8988T (cell line): ENCODE results near the gene EPHA2.
"Not testable (repeated sequence)": the region's sequence is repeated elsewhere in the genome, so short reads cannot be mapped to it uniquely, and the experiment has no call there.

Experiments used
- DNase-seq: peaks from one replicate; pipeline ENCODE4 v3.0.0; 2011

EPHA2 gene

DNA sequence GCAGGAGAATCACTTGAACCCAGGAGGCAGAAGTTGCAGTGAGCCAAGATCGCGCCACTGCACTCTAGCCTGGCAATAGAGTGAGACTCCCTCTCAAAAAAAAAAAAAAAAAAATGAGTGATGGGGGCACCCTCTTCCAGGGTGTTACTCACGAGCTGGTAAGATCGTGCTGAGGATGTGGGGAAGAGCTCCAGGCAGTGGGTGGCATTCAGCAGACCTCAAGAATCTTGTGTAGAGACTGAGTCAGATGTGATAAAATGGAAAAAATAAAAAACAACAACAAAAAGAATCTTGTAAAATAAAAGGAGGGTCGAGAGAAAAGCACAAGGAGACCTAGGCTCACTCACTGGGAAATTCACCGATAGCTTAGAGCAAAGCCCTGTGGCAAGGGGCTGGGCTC lies 38.5 kb downstream of the EPHA2 start:
- no peak for DNase-seq

DNA sequence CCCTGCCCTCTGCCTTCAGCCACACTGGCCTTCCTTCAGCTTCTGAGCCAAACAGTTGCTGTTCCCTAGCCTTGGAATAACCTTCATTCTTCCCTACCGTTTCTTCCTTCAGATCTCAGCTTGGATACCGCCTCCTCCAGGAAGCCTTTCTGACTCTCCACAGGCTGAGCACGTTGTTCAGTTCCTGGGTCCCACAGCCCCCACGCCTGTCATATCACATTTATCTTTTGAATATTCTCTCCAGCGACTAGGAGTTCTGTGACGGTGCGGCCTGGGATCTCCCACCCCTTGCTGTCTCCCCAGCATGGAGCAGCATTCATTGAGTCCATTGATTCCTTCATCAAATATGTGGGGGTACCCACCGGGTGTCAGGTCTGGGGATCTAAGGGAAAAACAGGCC lies 39.2 kb downstream of the EPHA2 start:
- DNase-seq: peak; percentile 3

DNA sequence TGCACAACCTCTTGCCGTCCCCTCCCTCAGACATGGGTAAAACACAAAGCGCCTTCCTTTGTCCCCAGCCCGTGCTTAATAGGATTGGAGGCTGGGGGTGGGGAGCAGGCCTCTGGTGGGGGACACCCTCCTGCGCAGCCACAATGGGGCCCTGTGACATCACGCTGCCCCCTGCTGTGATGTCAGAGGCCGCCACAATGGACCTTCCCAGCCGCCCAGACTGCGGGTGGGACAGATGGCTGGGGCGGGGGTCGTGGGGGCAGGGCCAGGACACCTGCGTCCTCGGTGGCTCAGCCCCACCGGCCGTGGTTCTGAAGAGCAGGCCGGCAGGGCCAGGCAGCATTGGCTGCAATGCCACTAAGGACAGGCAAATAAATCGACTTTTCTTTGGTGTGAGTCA lies 39.9 kb downstream of the EPHA2 start:
- no peak for DNase-seq

DNA sequence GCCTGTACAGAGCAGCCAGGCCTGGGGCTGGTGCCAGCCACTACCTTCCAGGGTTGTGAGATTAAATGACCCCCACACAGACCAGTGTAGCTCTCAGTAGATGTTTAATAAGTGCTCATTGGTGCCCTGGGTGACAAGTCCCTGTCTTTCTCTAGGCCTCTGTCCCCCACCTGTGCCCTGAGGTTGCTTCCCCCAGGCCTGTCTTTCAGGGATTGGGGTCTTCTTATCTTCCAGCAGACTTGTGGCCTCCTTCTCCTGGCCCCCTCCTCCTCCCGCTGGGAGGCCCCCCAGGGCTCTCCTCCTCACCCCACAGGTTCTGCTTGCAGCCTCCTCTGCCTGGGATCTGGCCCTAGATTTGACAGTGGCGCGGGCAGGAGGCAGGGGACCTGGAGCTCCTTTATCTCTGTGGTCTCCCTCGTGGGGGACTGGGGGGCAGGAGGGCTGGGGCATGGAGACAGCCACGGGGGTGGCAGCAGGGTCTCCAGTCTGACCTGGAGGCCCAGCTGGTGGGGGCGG lies 40.3 kb downstream of the EPHA2 start:
- DNase-seq: peak; percentile 6

DNA sequence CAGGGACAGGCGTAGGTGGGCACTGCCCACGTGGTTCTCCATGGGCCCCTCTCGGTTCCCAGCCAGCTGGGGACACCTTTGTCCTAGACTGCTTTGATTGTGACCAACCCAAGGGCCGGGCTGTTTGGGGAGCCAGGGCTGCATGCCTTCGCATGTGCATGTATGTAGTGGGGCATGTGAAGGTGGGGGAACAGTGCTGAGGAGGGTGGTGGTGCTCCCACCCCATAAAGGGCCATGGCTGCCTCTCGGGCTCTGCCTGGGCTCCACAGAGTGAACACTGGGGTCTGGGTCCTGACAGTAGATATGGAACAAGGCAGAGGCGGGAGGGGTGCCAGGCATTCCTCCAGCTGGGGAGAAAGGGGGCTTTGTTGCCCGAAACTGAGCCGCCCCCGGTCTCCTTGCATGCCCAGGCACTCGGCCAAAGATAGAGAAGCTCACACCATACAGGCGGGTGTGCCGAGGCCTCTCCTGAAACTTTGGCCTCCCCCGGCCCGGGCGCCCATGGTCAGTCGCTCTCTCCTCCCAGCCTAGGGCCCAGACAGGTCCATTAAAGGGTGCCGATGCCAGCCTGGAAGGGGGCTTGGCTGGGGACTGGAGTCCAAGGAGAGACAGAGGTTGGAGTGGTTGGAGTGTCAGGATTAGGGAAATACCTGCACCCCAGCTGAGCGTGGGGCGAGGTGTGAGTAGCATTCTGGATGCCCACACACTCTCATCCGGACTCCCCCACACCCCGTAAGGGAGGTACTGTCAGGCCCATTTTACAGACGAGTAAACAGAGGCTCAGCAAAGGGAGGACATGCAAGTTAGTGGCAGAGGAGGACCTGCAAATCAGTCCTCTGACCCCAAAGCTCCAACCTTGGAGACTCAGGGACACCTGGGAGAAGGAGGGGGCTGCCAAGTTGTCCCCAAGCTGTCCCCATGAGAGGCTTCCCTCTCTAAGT lies 41.1 kb downstream of the EPHA2 start:
- DNase-seq: no peak

DNA sequence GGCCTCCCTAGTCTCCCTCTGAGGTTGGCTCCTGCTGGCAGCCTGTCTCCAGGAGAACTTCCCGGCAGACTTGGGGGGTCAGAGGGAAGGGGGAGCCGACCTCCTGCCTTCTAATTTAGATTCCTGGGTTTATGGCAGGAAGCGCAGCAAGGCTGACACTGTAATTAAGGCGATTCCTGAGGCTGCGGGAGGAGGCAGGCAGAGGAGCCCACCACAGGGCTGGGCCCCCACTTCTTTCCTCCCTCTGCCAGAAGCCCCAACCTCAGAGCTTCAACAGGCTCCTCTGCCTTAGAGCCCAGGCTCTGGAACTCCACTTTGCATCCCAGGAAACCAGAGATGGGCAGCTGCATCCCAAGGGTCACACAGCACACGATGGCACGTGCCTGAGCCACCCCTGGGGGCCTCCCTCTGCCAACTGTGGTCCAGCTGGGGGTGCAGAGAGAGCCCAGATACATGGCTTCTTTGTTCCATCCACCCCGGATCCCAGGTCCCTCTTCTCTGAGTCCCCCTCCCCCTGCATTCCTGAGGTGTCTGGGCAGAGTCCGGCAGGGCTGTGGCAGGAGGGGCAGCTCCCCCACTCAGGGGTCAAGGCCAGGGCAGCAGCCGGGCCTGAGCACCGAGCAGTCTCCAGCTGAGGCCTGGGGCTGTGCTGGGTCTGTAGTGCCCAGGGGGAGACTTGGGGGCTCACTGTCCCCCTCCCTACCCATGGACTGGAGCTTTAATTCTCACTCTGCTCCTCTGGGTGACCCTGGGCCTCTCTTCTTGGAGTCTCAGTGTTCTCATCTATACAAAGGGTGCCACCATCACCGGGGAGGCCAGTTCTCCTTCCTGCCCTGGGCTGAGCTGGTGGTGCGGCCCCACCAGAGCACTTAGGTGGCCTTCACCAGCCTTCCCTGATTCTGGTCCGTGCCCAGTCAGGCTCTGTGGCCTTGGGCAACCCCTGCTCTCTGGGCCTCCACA lies 43.0 kb downstream of the EPHA2 start:
- DNase-seq: no peak

DNA sequence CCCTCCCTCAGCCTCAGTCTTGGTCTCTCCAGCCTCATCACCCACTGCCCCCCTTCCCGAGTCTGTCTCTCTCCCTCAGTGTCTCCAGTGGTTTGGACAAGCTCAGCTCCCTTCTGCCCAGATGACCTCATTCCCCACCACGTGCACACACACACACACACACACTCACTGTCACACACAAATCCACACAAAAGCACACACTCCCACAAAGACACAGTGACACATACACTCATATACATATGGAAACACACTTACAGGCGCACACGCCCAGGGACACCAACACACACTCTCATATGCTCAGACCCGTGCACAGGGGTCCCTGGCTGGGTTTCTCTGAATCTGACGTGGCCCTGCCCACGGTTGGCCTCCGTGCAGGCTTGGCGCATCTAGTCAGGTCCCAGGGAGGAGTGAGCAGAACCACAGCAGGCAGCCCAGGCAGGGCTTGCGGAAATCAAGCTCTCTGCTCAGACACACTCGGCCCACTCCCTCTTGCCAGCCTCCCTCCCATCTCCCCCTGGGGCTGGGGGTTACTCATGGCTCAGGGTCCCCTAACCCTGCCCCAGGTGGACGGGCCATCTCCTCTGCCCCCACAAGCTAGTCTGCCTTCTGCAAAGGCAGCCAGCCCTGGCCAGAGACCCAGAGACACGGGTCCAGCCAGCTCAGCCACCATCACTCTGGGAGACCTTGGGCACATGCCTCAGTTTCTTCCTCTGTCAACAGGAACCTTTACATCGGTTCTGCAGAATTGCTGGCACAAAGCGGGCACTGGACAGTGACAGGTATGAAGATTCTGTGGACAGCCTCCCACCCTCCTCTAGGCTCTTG lies 43.9 kb downstream of the EPHA2 start:
- no peak for DNase-seq

DNA sequence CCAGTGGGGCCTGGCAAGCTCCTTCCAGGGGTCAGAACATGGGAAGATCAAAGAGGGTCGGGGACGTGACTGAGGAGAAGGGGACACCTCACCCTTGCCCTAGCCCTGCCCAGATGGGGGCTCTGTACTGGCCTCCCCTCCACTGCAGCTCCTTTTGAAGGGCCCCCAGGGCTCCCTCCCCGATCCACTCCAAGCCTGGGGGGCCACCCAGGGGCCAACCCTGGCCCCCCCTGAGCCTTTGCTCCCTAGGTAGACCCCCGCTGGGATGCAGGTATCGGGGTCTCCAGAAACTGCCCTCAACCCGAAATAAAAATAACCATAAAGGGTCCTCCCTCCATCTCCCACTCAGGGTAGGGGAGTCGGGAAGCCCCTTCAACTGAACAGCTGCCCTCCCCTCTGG lies 45.0 kb downstream of the EPHA2 start:
- DNase-seq: no peak

DNA sequence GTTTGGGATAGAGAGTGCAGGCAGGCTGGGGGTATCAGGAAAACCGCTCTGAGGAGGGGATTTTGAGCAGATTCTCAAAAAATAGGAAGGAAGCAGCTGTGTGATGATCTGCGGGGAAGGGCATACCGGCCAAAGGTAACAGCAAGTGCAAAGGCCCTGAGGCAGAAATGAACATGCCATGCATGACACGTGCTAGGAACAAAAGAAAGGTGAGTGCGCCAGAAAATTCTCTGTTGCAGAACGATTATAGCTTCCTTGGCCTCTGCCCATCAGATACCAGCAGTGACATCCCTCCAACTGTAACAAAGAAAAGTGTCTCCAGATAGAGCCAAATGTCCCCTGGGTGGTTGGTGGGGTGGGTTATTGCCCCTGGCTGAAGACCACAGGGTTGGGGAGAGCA lies 45.4 kb downstream of the EPHA2 start:
- no peak for DNase-seq

DNA sequence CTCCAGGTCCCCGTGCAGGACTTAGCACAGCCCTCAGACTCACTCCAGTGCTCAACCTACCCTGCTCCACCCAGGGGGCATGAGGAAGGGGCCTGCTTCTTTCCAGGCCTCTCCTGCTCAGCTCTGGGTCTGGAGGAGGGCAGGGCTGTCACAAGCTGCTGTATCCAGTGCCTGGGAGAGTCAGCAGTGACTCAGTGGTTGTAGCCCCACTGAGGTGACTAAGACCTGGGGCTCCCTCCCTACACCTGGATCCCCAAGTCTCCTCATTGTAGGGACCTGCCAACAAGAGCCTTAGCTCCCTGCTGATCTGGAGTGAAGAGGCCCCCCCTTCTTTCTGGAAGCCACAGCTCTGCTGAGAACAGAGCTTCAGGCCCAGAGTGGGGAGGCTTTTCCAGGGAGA lies 46.3 kb downstream of the EPHA2 start:
- DNase-seq: no peak

DNA sequence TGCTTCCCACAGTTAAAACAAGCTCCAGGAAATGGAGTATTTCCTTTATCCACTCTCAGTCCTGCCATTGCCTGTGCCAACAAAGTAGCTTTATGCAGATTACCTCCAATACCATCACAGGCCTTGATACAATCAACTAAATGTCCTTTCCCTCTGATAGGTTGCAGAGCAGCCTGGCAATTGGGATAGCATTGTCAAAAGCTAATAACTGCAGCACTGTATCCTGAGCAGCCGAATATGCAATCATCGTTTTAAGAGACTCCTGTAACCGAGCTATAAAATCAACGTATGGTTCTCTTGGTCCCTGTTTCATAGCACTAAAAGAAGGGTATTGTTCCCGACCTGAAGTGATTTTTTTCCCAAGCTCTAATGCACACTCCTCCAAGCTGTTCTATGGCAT lies 48.8 kb downstream of the EPHA2 start:
- DNase-seq: not testable (repeated sequence)

DNA sequence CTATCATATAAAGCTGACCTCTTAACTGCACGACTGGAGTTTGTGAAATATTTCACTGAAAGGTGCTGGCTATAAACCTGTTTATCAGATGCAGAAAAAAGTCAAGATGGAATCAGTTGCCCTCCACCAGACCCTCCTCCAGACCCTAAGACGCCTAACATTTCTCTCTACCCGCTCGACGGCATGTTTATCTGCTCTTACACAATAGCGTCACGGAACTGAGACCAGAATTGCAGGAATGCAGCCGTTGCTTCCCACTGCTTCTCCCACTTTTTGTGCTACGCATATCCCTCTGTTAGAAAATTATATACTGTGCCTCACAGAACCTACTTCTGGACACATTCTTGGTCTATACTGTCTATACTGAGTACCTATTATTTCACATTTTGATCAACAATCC lies 54.2 kb downstream of the EPHA2 start:
- no peak for DNase-seq

DNA sequence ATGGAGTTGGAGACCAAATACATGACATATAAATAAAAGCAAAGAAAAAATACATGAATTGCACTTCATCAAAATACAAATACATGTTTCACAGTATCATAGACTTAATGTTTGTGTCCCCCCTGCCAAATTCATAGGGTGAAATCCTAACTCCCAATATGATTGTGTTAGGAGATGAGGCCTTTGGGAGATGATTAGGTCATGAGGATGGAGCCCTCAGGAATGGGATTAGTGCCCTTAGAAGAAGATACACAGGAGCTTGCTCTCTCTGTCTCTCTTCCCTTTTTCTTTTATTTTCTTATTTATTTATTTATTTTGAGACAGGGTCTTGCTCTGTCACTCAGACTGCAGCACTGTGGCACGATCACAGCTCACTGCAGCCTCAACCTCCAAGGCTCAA lies 56.5 kb downstream of the EPHA2 start:
- no peak for DNase-seq

DNA sequence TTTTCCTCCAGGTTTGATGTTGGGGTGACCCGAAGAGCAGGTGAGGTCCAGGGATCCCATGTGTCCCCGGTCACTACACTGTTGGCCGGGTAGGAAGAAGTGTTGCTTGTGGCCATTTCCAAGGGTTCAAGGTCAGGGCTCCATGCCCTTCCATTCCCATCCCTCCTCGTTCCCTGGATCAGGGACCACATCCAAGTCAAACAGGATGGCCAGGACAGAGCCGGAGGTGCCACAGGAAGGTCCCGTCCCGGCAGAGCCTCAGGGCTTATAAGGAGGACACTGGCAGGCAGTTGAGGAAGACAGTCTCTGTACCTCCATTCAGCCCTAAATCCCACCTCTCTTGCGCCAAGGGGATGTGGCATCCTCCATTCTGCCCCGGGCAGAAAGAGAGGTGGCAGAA lies 60.4 kb downstream of the EPHA2 start:
- DNase-seq: no peak

DNA sequence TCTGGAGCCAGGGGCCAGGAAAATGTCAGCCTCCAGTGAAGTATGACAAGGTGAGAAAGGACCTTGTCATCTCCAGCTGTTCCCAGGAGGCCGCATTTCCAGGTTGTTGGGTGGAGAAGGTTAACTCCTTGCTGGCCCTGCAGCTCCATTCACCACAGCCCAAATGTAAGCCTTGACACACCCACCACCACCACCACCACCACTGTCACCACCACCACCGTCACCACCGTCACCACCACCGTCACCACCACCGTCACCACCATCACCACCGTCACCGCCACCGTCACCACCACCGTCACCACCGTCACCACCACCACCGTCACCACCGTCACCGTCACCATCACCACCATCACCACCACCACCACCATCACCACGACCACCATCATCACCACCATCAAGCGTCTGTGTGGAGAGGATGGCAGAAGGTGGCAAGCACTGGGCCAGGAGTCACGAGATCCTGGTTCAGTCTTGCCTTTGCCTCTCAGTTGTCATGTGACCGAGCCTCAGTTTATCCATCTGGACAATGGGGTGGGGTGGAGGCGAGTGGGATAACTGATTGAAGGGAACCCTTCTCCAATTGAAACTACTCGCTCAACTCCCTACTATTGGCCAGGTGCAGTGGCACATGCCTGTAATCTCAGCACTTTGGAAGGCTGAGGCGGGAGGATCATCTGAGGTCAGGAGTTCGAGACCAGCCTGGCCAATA lies 61.3 kb downstream of the EPHA2 start:
- DNase-seq: no peak

DNA sequence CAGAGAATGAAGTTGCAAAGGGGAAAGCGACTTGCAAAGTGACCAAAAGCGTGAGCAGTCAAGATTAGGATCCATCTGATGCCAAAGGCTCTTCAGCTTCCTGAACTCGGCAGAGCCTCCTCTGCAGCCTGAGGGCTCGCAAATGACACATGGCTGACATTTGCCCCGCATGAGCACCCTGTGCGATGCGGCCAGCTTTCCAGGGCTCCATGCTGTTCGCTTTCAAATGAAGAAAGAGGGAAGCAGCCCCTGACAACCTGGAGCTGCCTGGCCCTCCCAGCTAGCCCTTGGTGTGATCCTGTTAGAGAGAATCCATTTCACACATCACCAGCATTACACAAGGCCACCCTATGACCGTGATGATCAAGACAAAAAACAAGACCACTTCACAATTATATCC lies 62.3 kb downstream of the EPHA2 start:
- no peak for DNase-seq

DNA sequence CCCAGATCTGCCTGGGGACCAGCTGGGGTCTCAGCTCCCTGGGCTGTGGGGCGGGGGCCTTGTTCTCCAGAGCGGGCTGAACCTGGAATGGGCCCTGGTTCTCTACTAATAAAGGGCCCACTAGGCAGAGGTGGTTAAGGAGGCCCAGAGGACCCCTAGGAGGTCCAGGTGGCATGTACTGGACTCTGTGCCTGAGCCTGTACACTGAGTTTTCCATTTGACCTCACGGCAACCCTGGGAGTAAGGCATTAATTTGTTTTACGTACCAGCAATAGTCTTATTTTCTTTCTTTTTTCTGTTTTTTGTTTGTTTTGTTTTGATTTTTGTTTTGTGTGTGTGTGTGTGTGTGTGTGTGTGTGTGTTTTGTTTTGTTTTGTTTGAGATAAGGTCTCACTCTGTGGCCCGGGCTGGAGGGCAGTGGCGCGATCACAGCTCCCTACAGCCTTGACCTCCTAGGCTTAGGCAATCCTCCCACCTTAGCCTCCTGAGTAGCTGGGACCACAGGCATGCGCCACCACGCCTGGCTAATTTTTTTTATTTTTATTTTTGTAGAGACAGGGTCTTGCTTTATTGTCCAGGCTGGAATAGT lies 62.9 kb downstream of the EPHA2 start:
- DNase-seq: no peak

DNA sequence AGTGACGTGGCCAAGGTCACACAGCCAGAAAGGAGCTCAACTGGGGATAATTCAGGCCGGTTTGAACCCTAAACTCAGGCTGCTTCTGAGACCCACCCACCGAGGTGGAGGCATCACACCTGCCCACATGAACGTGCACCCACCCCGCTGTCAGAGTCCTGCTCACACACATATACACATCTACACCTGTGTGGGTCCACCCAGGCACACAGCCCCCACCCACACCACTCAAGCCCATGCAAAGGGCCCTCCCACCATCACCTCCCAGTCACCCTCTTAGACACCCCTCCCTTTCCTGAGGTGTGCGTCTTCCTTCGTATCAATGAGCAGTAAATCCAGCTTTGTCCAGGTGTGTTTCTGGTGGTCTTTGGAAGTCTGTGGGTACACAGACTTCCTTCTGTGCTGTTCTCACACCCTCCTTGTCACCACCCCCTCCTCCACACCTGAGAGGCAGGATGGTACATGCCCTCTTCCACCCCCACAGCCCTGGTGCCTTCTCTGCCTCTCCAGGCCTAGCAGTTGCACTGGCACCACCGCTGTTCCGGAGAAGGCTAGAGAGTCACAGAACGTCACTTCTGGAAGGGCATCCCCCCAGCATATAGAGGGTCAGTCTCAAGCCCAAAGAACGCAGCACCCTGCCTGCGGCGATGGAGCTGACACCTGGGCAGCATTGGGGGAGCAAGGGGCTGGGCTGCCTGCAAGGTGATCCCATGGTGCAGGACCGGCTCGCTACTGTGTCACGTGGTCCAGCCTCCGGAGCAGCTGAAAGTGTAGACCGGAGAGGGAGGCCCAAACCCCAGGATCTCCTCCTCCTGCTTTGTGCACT lies 63.6 kb downstream of the EPHA2 start:
- DNase-seq: no peak

DNA sequence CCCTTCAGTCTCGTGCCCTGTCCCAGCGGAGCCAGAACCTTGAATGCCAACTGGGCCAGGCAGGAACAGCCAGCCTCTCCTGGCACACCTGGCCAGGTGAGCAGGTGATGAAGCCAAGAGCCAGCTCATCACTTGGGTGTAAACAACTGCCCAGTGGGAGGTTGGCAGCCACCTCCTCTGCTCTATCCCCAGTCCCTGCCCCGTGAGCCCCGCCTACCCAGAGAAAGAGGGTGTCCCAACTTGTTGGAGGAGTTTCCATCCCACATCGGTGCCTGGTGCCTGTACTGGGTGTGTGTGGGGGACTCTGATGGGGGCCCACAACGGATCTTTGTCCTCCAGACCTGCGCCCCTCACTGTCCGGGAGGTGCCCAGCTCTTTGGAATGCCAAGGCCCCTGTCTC lies 64.6 kb downstream of the EPHA2 start:
- DNase-seq: no peak

DNA sequence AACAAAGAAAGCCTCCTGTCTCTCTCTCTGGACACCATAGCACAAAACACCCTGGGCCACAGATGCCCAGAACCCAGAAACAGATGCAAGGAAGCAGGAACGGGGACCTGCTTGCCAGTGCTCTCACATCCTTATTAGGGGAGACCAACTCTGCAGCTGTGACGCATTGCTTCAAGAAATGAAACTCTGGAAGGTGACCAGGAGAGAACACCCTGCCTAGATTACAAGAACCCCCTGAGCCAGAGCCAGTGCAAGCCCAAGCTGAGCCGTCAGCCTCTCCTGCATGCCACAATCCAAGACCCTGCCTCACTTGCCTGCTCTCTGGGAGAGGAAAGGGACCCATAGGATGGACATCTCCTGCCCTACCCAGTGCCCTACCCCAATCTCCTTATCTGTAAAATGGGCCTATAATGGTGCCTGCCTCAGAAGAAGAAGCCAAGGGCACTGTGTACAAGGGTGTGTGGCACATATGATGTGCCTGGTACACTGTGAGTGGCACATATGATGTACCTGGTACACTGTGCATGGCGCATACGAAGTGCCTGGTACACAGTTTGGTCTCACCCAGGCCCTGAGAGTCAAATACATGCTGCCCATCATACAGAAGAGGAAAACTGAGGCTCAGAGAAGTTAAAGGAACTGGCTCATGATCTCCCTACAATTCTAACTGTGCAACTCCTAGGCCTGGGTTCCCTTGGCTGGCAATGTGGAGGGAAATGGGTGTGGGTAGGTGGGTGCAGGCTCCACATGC lies 65.6 kb downstream of the EPHA2 start:
- DNase-seq: no peak
